ENCODE data around the gene UBE2D2.

- no peak for TF ChIP-seq POLR2AphosphoS5 (IDR thresholded peaks at IDR 0.05; ENCODE audit: low read depth, low read length)
- TF ChIP-seq POLR2A (IDR thresholded peaks at IDR 0.05; ENCODE audit: low read depth, low read length) = no peak
- no peak for TF ChIP-seq TAF1 (IDR thresholded peaks at IDR 0.05; ENCODE audit: low read depth, low read length)
- no peak; the same call in 1 of the 2 replicates for TF ChIP-seq SPI1 (IDR thresholded peaks at IDR 0.05; ENCODE audit: low read depth, low read length)
- no peak for TF ChIP-seq PAX5 (IDR thresholded peaks at IDR 0.05; ENCODE audit: insufficient read depth, low read length, severe bottlenecking)
Observed at GRCh38 chr5:139524940-139525585, 36.1 kb upstream of the UBE2D2 start.

Data from GM12891 (cell line).